Measurements from ENCODE around the gene KCNS3.

The KCNS3 gene

DNA sequence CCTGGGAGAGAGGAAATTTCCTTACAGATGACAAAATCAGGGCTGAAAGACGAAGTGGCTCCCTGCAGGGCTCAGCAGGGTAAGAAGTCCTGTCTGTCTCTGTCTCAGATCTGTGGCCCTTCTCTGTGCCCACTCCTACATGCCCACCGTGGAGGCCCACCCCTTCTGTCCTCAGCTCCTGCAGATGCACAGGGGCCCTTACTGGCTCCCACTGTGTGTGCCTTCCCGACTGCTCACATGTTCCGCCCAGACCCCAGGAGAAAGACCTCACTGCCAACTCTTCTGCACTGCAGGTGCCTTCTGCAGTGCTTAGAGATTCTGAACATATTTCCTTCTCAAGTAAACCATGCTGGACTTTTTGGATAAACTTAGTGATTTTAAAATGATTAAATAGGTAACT lies 1.9 kb upstream of the KCNS3 start:
- TF ChIP-seq, protein P1, sequence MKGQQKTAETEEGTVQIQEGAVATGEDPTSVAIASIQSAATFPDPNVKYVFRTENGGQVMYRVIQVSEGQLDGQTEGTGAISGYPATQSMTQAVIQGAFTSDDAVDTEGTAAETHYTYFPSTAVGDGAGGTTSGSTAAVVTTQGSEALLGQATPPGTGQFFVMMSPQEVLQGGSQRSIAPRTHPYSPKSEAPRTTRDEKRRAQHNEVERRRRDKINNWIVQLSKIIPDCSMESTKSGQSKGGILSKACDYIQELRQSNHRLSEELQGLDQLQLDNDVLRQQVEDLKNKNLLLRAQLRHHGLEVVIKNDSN (IDR thresholded peaks at IDR 0.05): no peak
- TF ChIP-seq TEAD4 (IDR thresholded peaks at IDR 0.05) (no peak), EP300 (IDR thresholded peaks at IDR 0.05; ENCODE audit: borderline replicate concordance) (no peak), NFIC (IDR thresholded peaks at IDR 0.05) (no peak), TAF1 (IDR thresholded peaks at IDR 0.05; ENCODE audit: low read depth) (no peak), RAD21 (IDR thresholded peaks at IDR 0.05; ENCODE audit: low read depth) (no peak), ZBTB7A (IDR thresholded peaks at IDR 0.05; ENCODE audit: low read depth) (no peak), CEBPB (IDR thresholded peaks at IDR 0.05) (no peak), FOXM1 (IDR thresholded peaks at IDR 0.05; ENCODE audit: borderline replicate concordance, low read depth) (no peak), REST (IDR thresholded peaks at IDR 0.05; ENCODE audit: low read depth) (no peak)
- TF ChIP-seq, protein P2, sequence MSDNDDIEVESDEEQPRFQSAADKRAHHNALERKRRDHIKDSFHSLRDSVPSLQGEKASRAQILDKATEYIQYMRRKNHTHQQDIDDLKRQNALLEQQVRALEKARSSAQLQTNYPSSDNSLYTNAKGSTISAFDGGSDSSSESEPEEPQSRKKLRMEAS (IDR thresholded peaks at IDR 0.05): no peak

DNA sequence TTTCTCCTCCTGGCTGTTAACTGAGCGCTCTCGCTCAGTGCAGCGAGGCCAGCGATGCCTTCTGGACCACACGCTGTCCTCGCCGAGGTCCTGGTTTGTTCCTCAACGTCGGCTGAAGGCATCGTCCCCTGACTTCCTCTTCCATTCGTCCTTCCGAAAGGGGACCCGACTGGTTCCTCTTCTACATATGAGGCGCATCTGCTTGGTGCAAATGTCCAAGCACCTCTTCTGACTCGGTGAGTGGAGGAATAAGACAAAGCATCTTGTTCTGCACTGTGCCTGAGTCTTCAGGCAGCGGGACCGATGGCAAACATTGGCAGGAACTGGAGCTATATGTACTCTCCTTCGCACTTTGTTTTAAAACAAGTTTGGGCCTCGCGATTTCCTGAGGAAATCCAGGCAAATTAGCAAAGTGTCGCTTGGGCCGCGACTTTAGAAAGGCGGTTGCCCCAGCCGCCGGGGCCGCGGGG lies 621 bp upstream of the KCNS3 start:
- no peak for TF ChIP-seq TAF1 (IDR thresholded peaks at IDR 0.05; ENCODE audit: low read depth)
- TF ChIP-seq, protein P2 (IDR thresholded peaks at IDR 0.05): peak; percentile 21; the same call in 1 of the 2 replicates

DNA sequence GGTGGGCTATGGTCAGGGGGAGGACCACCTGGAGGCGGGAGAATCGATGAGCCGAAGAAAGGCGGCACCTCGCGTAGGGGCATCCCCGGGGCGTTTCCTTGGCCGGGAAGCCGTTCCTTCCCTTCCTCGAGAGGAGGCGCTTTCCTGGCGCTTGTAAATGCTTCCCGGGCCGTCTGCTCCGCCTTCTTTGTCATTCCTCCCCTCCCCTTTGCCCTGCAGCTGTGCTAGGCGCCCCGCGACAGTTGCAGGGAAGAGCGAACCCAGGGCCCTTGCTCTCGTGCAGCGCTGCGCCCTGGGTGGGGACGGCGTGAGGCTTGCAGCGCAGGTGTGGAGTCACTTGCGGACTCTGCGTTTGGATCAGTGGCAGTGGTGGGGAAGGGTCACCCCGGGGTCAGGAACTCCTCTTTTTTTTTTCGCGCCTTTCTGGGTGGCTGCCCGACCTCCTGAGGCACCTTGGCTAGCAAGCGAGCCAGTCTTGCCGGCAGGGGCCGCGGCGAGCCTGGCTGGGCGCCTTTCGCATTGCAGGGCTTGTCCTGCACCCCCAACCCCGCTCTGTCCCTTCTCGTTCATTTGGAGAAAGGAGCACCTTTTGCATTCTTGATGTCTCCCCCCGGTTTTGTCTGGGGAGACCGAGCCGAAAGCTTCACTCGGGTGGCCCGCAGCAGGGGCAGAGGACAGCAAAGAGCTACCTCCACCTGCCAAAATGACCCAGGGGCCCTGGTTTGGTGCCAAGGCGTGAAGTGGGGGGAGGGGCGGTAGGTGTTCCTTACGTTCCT lies 858 bp downstream of the KCNS3 start:
- no peak for TF ChIP-seq REST (IDR thresholded peaks at IDR 0.05; ENCODE audit: low read depth)
- TF ChIP-seq RAD21 (IDR thresholded peaks at IDR 0.05; ENCODE audit: low read depth): no peak
- peak; percentile 7; the same call in 1 of the 2 replicates for TF ChIP-seq NFIC (IDR thresholded peaks at IDR 0.05)
- TF ChIP-seq EGR1 (IDR thresholded peaks at IDR 0.05): no peak
- TF ChIP-seq, protein P2 (IDR thresholded peaks at IDR 0.05): peak; percentile 36

GRCh38 chr2:17879913-17880274 lies 1.4 kb downstream of the KCNS3 start:
- TF ChIP-seq, protein P1 (IDR thresholded peaks at IDR 0.05): no peak
- TF ChIP-seq TAF1 (IDR thresholded peaks at IDR 0.05; ENCODE audit: low read depth) (no peak), YY1 (IDR thresholded peaks at IDR 0.05; ENCODE audit: low read depth) (no peak), EP300 (IDR thresholded peaks at IDR 0.05; ENCODE audit: borderline replicate concordance) (no peak), CEBPB (IDR thresholded peaks at IDR 0.05) (no peak), TCF12 (IDR thresholded peaks at IDR 0.05; ENCODE audit: low read depth) (no peak), CREB1 (IDR thresholded peaks at IDR 0.05; ENCODE audit: low read depth) (no peak), EGR1 (IDR thresholded peaks at IDR 0.05) (no peak), FOXM1 (IDR thresholded peaks at IDR 0.05; ENCODE audit: borderline replicate concordance, low read depth) (no peak), RAD21 (IDR thresholded peaks at IDR 0.05; ENCODE audit: low read depth) (no peak), TEAD4 (IDR thresholded peaks at IDR 0.05) (no peak), REST (IDR thresholded peaks at IDR 0.05; ENCODE audit: low read depth) (no peak)
